ENCODE results near the gene POFUT1. TPM values are rescaled to one million over a fixed set of nuclear protein-coding genes. Genes with fewer than 3 reads are reported as not detected.

The POFUT1 gene
- total RNA-seq, 1 experiment from 2014 or later: 51.3 TPM

GRCh38 chr20:32231847-32232246 is 24.2 kb downstream of the POFUT1 start:
- no peak for TF ChIP-seq EZH2 (IDR thresholded peaks at IDR 0.05; ENCODE audit: low read depth)
- no peak for TF ChIP-seq CTCF (conservative IDR thresholded peaks at IDR 0.05)
- no peaks in the 10 kb centered on the region; the same call in 1 of the 2 replicates for H3K36me3 ChIP-seq (ENCODE audit: low read depth)
- POLR2A ChIA-PET (ENCODE audit: unreplicated experiment): no interaction called here
- CTCF ChIA-PET: no interaction called here
- H3F3A ChIP-seq (ENCODE audit: insufficient read depth, low read depth): no peaks in the 10 kb centered on the region
- no TSS peak for BruUV-seq (replicated peaks)
- DNase-seq: no peak
- H3K4me1 ChIP-seq (replicated peaks; ENCODE audit: insufficient read depth): no peaks in the 10 kb centered on the region
- no peaks in the 10 kb centered on the region for H3K79me2 ChIP-seq (ENCODE audit: low read depth)
- no peaks in the 10 kb centered on the region for H3K27me3 ChIP-seq (ENCODE audit: insufficient read depth, low read depth)
- no peak overlapping the region for H3K4me2 ChIP-seq
- no peak overlapping the region for H2AFZ ChIP-seq
- H3K9me3 ChIP-seq (ENCODE audit: insufficient read depth, low read depth): no peaks in the 10 kb centered on the region
- no peaks in the 10 kb centered on the region for H3K9me2 ChIP-seq (ENCODE audit: insufficient read depth)
- no peak overlapping the region for H3K4me3 ChIP-seq
- no peak overlapping the region for H3K27ac ChIP-seq
- intact Hi-C loops (cut with micrococcal nuclease; ENCODE audit: unreplicated experiment): no loop called here
- no peaks in the 10 kb centered on the region for H4K20me1 ChIP-seq (ENCODE audit: insufficient read depth)

- no peaks in the 10 kb centered on the region for H3K4me1 ChIP-seq (replicated peaks; ENCODE audit: insufficient read depth)
- TF ChIP-seq CTCF (conservative IDR thresholded peaks at IDR 0.05) (no peak), EZH2 (IDR thresholded peaks at IDR 0.05; ENCODE audit: low read depth) (no peak)
- H3K4me3 ChIP-seq: no peak overlapping the region
- no peaks in the 10 kb centered on the region for H3K9me2 ChIP-seq (ENCODE audit: insufficient read depth)
- H3F3A ChIP-seq (ENCODE audit: insufficient read depth, low read depth): no peaks in the 10 kb centered on the region
- DNase-seq: no peak
- ChIA-PET POLR2A (ENCODE audit: unreplicated experiment) (no interaction called here), CTCF (no interaction called here)
- no peak overlapping the region for H2AFZ ChIP-seq
- H3K27me3 ChIP-seq (ENCODE audit: insufficient read depth, low read depth): no peaks in the 10 kb centered on the region
- BruUV-seq (replicated peaks): no TSS peak
- no peaks in the 10 kb centered on the region for H4K20me1 ChIP-seq (ENCODE audit: insufficient read depth)
- intact Hi-C loops (cut with micrococcal nuclease; ENCODE audit: unreplicated experiment): no loop called here
- H3K9me3 ChIP-seq (ENCODE audit: insufficient read depth, low read depth): no peaks in the 10 kb centered on the region
- no peaks in the 10 kb centered on the region for H3K79me2 ChIP-seq (ENCODE audit: low read depth)
- no peaks in the 10 kb centered on the region; the same call in 1 of the 2 replicates for H3K36me3 ChIP-seq (ENCODE audit: low read depth)
- H3K27ac ChIP-seq: no peak overlapping the region
- no peak overlapping the region for H3K4me2 ChIP-seq
These were observed 24.7 kb downstream of the POFUT1 start for GRCh38 chr20:32232326-32232886.

GRCh38 chr20:32233286-32233685 is 25.6 kb downstream of the POFUT1 start:
- no peaks in the 10 kb centered on the region for H3K79me2 ChIP-seq (ENCODE audit: low read depth)
- no peak overlapping the region for H3K27ac ChIP-seq
- POLR2A ChIA-PET (ENCODE audit: unreplicated experiment): no interaction called here
- no peak overlapping the region for H3K4me2 ChIP-seq
- H3K9me2 ChIP-seq (ENCODE audit: insufficient read depth): no peaks in the 10 kb centered on the region
- H3K36me3 ChIP-seq (ENCODE audit: low read depth): no peaks in the 10 kb centered on the region; the same call in 1 of the 2 replicates
- no peak overlapping the region for H2AFZ ChIP-seq
- no peaks in the 10 kb centered on the region for H3K9me3 ChIP-seq (ENCODE audit: insufficient read depth, low read depth)
- H3K4me3 ChIP-seq: no peak overlapping the region
- no peaks in the 10 kb centered on the region for H3F3A ChIP-seq (ENCODE audit: insufficient read depth, low read depth)
- H4K20me1 ChIP-seq (ENCODE audit: insufficient read depth): no peaks in the 10 kb centered on the region
- no TSS peak for BruUV-seq (replicated peaks)
- intact Hi-C loops (cut with micrococcal nuclease; ENCODE audit: unreplicated experiment): no loop called here
- CTCF ChIA-PET: no interaction called here
- no peaks in the 10 kb centered on the region for H3K4me1 ChIP-seq (replicated peaks; ENCODE audit: insufficient read depth)
- no peaks in the 10 kb centered on the region for H3K27me3 ChIP-seq (ENCODE audit: insufficient read depth, low read depth)
- DNase-seq: no peak
- TF ChIP-seq EZH2 (IDR thresholded peaks at IDR 0.05; ENCODE audit: low read depth): no peak
- TF ChIP-seq CTCF (conservative IDR thresholded peaks at IDR 0.05): no peak

All from PC-9 (cell line).